ENCODE results near the gene HDAC3.
"Not testable (repeated sequence)": the region's sequence is repeated elsewhere in the genome, so short reads cannot be mapped to it uniquely, and the experiment has no call there.

The HDAC3 gene

DNA sequence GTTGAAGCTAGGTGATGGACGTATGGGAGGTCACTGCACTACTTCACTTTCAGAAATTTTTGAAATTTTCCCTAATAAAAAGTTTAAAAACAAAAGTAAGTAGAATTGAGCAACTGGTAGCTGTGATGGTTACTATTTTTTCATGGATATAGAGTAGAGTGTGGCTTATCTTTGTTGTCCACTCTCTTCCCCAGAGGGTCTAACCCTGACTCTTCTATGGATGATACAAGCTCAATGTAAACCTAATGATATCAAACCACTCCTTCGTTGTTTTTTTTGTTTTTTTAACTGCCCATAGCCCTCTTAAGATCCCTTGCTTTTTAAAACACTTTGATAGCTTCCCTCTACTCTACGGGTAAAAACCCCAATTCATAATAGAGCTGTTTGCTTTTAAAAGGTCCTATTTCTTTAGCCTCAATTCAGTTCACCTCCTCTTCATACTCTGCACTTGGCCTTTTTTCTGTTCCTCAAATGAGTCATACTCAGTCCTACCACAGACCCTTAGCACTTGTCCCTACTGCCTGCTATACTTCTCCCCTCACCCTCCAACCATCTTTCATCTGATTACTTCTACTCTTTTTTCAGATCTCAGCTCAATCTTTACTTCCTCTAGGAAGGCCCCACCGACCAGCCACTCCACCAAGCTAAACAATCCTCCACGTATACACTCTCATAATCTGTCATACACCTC, 2.6 kb downstream of the HDAC3 start:
- no peak for DNase-seq

DNA sequence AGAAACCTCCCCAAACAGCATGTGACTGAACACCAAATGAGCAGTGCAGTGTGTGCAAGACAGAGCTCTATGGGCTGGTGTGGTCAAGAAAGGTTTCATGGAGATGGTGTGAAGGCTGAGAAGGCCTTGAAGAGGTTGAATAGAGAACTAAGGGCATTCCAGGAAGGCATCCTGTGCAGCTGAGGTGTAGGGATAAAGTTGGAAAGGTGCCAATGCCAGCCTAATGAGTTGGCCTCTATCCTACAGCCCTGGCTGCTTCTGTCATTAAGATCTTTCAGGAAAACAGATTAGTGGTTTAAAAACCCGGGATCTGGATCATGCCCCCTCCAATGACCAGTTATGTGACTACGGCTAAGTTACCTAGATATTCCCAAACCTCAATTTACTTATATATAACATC, 4.0 kb downstream of the HDAC3 start:
- DNase-seq = no peak

DNA sequence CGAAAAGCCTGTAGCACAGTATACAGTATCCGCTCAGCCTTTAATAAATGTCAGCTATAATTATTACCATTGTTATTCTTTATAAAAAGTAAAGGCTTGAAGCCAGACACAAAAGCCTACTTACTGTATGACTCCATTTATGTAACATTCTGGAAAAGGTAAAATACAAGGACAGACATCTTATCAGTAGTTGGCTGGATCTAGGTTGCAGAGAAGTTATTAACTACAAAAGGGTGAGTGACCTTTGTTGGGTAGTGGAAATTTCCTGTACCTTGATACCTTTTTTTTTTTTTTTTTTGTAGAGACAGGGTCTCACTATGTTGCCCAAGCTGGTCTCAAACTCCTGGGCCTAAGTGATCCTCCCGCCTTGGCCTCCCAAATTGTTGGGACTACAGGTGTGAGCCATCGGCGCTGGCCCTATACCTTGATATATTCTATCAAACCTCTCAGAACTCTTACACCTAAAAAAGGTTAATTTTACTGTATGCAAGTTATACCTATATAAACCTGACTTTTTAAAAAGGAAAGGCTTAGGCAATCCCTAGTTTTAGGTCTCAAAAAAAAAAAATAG, 6.0 kb downstream of the HDAC3 start:
- no peak for DNase-seq

DNA sequence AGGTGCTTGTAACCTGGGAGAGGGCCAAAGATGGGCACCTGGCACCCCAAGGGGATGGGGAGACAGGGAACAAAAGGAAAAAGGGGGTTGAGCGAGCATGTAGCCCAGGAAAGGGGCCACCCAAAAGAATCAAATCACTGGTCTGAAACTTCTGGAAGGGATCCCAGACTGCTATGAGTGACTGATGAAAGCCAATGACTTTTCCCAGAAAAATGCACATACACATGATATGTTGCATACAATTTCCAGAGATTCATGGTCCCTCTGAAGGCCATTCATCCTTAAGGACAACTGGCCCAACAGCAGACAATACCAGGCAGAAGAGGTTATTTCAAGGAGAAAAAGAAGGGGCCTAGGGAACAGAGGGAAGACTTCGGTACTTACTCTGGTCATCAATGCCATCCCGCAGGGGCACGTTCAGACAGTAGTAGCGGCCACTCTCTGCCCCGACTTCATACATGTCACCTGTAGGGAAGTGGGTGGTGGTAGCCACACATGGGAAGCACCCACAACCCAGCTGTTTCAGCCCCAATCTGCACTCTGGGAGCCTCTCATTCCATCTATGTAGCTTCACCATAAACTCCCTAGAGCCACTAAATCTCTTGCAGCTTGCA, 8.4 kb downstream of the HDAC3 start:
- no peak for DNase-seq

DNA sequence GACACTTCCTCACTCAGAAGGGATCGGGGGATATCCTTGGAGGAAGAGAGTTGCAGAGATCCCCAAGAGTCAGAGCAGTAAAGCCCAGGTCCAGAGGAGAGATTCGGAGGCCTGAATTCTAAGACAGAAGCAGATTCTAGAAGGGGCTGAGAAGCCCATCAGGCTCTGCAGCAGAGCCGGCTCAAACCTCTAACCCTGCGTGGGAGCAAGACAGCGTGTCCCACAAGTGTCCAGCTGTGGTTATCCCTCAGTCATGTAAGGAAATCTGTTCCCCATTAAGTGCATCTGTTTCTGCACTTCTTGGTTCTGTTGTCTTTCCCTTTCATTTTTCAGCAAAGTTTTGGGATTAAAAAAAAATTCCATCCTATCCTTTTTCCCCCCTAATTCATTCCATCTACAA, 13.0 kb downstream of the HDAC3 start:
- DNase-seq = no peak

DNA sequence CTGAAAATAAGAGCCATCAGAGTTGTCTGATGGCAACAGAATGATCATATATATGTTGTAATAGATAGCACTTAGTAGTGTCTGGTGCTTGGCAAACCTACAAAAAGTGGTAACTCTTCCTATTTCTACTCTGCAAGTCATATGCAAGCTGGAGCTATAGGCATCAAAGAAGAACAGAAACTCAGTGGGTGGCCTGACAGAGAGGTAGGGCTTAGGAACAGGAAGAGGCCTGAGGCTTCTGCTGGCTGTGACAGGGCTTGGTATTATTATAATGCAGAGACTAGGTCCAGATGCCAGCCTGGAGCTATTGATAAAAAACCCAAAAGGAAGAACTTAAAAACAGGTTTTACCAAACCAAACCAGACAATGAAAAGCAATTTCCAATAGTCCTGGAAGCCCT, 13.5 kb downstream of the HDAC3 start:
- DNase-seq = no peak

DNA sequence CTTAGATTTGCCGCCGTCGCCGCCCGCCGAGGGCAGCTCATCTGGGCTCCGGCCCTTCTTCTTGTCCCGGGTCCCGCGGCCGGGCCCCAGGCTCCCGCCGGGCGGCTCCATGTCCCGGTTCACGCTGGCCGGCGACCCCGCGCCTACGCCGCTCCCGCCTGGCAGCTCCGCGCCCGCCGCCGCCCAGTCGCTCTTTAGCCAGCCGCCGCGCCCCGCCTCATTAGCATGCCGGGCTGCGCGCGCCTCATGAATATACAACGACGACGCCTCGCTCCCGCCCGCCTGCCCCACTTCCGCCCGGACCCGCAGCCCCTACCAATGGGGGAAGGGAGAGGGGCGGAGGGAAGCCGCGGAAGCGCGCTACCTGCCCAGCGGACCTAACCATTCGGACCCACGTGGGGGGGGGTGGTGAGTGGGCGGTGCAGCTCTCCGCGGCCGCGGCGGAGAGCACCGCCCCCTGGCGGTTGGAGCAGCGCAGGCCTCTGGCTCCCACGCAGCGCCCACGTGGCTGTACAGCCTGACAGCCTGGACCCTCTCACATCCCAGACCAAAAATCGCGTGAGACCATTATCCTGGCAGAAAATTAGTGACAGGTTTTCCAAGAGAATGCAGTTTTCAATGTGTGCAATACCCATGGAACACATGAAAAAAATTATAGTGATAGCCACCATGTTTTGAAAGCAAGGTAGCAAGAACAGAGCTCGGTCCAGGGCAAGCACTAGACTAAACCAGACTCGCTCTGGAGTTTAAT, 17.7 kb downstream of the HDAC3 start, which contains the start of gene DIAPH1:
Gene DIAPH1 (minus strand): TSS at position 197 of the 751 bp plus-strand sequence. CDS start 86 bp downstream, at position 111.
- DNase-seq = no peak

DNA sequence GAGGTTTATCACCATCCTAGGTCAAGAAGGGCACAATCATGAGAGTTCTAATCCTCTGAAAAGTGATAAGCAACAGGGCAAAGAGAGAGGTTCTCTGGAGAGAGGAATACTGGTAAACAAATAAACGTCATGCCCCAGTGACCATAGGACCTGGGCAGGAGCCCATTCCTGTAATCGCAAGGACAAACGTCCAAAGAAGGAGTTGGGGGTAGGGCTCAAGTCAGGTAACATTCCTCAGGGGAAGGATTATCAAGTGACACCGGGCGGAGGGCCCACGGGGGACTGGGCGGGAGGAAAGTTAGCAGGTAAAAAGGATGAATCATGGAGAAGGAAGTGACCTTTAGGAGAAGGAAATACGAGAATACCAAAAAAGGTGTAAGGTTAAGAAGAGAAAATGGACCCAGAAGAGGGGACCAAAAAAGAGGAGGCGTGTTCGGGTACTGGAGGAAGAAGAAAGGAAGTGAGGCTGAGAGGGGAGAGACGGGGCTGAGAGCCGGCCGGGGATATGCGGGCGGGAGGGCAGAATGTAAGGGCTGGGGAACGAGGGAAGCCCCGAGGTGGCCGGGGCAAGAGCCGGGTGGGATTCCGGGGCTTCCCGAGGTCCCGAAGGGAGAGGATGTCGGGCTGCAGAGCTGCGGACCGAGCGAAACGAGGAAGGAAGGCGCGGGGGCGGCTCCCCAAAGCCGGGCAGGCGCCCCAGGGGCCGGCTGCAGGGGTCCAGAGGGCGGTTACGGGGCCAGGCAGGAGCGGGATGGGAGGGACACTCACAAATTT, 18.4 kb downstream of the HDAC3 start:
- no peak for DNase-seq

DNA sequence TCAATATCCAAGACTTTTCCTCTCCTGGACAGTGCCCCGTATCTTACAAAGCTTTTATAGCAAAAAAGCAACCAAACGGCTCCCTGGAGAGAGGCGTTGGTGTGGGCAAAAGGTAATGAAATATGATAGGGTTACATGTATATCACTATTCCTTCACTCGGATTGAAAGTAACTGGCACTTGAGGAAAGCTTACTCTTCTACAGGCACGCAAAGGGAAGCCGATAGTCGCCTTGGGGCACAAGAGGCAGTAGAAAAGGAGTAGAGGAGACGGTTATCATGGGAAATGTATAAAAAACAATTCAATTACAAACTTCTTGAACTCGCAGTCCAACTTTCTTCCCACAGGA, 19.0 kb downstream of the HDAC3 start:
- no peak for DNase-seq

DNA sequence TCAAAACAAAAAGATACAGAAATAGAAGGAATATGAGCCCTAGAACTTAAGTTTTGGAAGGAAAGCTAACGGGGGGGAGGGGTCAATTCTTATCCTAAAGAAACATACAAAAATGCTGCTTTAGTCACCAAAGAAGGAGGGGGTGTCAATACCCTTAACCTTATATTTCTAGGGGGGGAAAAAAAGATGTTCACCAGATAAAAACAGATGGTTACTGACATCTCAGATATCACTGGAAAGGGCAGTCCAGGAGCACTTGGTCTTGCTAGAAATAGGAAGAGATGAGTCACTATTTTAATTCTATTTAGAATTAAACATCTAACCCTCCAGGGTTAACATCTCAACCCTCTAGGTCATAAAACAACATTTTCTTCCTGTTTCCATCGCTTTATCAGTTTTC, 19.5 kb downstream of the HDAC3 start:
- no peak for DNase-seq

DNA sequence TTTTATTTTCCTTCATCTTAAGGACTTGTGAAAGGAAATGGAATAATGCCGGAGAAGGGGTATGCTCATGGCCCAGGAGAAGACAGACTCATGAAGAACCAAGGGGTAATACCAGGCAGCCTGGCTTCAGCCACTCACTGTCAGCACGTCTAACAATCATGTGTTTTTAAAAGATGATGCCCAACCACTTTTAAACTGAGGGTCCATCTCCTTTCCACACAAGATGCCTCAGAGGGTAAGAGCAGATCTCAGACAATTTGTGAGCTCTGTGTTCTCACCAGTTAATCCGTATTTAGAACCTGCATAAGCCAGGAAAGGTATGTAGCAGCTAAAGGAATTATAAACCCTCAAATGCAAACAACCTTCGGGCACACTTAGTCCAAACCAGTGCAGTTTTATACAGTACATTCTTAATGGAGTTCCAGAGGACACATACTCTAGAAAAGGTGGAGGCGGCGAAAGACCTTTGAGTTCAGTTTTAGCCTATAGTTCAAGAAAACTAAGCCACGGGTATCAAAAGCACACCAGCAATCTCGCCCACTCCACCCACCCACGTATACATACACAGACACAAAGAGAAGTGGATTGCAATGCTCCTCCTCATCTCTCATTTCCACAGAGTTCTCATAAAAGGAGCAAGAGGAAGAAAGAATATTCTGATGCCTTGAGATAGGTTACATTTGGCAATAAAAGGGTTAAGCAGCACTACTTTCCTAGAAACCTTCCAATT, 20.5 kb downstream of the HDAC3 start:
- no peak for DNase-seq

DNA sequence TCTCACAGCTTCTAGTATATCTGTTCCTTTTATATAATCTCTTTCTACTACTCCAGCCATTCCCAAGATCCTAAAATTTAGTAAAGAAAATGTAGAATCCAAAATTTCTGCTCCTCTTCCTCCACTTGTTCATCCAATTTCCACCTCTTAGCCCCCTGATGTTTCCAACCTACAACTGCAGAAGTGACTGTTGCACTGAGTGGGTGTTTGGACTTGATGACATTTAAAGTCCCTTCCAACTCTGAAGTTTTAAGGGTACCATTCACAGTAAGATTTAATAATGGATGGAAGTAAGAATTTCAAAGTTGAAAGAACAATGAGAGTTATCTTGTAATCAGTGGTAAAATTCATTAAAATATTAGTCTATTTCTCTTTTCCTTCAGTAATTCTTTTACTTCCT, 23.3 kb downstream of the HDAC3 start:
- no peak for DNase-seq

DNA sequence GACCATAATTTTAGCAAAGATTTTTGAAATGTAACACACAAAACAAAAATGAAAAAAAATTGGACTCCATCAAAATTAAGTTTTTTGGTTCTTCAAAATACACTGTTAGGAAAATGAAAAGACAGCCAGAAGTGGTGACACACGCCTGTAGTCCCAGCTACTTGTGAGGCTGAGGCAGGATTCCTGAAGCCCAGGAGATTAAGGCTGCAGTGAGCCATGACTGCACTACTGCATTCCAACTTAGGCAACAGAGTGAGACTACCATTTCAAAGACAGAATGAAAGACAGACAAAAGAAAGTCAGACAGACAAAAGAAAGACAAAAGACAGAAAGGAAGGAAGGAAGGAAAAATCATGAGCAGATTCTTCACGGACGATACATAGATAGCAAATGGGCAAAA, 25.4 kb downstream of the HDAC3 start:
- no peak for DNase-seq

DNA sequence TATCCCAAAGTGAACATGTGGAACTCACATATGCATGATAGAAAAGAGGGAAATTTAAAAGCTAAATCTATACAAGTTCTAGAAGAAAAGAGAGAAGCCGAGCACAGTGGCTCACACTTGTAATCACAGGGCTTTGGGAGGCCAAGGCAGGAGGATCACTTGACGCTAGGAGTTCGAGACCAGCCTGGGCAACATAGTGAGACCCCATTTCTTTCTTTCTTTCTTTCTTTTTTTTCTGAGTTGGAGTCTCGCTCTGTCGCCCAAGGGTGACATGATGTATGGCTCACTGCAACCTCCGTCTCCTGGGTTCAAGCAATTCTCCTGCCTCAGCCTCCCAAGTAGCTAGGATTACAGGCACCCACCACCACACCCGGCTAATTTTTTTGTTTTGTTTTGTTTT, 26.7 kb downstream of the HDAC3 start:
- DNase-seq = not testable (repeated sequence)

DNA sequence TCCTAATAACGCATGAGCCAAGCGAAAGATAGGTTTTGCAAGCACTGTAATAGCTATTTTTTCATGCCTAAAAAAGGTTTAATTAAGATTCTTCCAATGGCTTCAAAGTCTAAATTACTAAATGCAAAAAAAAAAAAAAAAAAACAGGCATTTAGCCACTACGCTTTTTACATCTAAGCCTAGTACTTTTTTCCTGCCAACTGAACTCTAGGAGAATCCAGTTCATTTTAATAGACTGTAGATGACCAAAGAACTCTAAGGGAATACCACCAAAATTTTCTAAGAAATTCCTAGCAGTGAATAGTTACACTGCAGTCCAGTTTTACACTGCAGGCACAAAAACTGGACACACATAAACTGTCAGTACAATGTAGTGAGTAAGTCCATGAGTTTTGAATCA, 27.6 kb downstream of the HDAC3 start:
- DNase-seq = no peak

DNA sequence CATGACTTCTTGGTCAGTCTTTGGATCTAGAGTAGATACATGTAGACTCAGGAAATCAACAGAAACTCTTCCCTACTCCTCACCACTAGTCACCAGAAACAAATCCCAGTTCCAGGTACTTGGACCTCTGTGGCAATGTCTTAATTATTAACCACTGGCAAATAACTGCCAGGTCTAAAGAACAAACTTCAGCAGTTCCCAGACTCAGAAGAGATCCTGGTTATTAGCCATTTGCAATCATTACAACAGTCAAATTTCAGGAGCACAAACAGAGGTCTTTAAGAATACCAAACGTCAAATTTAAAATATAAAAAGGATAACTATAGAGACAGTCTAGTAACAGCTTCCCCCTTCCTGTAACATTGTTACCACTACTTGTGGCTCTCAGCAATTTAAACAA, 28.1 kb downstream of the HDAC3 start:
- no peak for DNase-seq

DNA sequence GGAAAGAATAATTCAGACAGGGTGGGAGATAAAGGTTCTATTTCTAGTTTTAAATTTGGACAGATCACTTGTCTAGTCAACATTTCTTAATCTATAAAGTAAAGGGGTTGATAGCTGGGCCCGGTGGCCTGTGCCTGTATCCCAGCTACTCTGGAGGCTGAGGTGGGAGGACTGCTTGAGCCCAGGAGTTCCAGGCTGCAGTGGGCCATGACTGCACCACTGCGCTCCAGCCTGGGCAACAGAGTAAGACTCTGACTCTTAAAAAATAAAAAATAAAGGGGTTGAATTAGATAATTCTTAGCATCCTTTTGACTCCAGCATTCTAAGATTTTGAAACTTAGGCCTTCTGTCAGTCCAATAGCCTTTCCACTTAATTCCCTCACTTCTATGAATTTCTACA, 28.6 kb downstream of the HDAC3 start:
- DNase-seq = no peak

DNA sequence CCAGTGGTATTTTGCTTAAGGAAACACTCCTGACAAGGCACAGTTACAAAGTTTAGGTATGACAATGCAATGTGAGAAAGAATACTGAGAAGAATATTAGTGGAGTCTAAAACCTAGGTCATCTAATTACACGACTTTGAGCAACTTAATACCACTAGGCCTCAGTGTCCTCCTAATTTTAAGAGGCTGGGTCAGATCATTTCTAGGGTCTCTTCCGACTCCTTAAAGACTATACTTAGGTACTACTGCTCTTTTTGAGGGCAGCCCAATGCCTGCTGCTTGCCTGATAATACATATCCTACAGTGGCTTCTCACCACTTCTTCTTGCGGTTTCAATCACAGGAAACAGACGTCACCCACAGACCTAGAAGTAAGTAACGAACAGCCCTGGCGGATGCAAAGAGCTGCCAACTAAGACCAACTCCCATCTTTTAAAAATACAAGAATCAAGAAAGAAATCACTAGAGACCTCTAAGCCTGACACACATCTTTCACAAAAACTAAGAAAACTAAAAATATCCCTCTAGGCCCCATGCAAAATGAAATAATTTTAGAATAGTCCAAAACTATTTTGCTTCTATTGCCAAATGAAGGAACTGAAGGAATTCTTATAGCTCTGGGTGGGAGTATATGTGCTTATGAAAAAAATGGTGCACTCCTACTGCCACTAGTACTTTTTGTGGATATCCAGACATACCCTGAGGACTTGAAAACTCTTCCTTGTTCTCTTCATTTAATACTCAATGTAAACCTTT, 30.9 kb downstream of the HDAC3 start:
- no peak for DNase-seq

DNA sequence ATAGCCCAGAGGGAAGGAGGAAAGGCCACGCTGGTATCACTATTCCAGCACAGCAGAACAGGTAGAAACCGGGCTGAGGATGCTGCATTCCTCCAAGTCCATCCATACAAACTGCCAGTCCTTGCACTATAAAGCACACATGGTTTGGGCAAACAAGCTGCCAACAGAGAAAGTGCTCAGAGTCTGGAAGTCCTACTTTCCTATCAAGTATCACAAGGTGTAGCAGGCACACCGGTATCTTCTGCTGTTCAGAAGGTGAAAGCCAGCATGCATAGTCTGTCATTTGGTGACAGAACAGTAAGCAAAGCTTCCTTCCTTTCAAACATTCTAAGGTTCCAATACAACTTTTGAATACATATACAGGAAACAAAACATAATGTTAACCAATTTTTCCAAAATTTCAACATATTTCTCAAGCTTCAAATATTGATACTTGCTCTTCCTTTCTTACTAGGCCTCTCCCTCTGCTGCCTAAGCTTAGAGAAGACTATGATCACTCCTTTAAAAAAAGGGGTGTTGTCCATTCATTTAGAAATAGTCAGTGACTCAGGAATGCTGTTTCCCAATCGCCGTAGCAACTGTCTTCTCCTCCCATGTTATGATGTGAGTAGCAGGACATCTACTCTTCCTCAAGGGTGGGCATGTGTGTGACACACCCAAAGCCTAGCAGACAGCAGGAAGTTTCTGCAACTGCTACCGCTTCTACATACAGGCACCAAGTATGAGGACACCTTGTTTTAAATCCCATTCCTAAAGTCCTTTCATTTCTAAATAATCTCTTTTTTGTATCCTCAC, 32.5 kb downstream of the HDAC3 start:
- no peak for DNase-seq

DNA sequence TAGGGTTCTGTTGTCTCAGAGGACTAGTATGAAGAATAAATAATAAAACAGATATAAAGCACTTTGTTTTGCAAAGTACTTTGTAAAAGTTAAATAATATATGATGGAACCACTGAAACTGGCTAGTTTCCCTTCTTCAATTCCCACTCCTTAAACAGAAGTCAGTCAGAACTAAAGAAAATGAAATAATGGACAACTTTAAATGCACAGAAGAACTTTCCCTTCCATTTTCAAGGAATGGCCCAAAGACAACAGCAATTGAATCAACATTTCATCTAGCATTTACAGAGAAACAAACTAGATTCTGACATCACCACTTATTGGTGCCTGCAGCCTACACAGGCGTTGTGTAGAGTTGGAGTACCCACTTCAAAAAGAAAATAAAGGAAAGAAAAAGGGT, 34.0 kb downstream of the HDAC3 start:
- DNase-seq = no peak

All from cortex of kidney (tissue), 1 donor.